WTC11 (cell line): ENCODE measurements around the gene ZNF146.

Source experiments
- ELF4 ChIP-seq: sonication (generic); formaldehyde crosslinking; IDR thresholded peaks from 2 replicates; pipeline ENCODE4 v1.8.1; 2022; ENCODE audit warnings: low read depth, mild to moderate bottlenecking, moderate library complexity, missing genetic modification reagents
- ESRRA ChIP-seq: sonication (generic); formaldehyde crosslinking; IDR thresholded peaks from 2 replicates; pipeline ENCODE4 v1.8.1; 2022; ENCODE audit warnings: mild to moderate bottlenecking, missing genetic modification reagents, borderline replicate concordance
- HMGA2 ChIP-seq: fragments of 250-450 bp; sonication (Bioruptor Pico); IDR thresholded peaks from 2 replicates; pipeline ENCODE4 v1.4.0; 2021; ENCODE audit warnings: mild to moderate bottlenecking, moderate library complexity
- MYBL2 ChIP-seq: sonication (generic); formaldehyde crosslinking; IDR thresholded peaks from 2 replicates; pipeline ENCODE4 v1.8.1; 2023; ENCODE audit warnings: mild to moderate bottlenecking, moderate library complexity, missing genetic modification reagents
- NR1H2 ChIP-seq: sonication (generic); formaldehyde crosslinking; IDR thresholded peaks from 2 replicates; pipeline ENCODE4 v1.9.0; 2021; ENCODE audit warnings: mild to moderate bottlenecking, moderate library complexity, missing genetic modification reagents
- NR2C2 ChIP-seq: sonication (generic); formaldehyde crosslinking; IDR thresholded peaks from 2 replicates; pipeline ENCODE4 v1.8.0; 2022; ENCODE audit warnings: mild to moderate bottlenecking, missing genetic modification reagents
- NR3C1 ChIP-seq: sonication (generic); formaldehyde crosslinking; conservative IDR thresholded peaks from 2 replicates; pipeline ENCODE4 v1.8.1; 2023; ENCODE audit warnings: low read depth, mild to moderate bottlenecking, missing genetic modification reagents
- ZBTB21 ChIP-seq: sonication (generic); formaldehyde crosslinking; IDR thresholded peaks from 2 replicates; pipeline ENCODE4 v1.8.1; 2023; ENCODE audit warnings: mild to moderate bottlenecking, missing genetic modification reagents, borderline replicate concordance
- TF ChIP-seq, protein P1 (sequence below): fragments of 200-600 bp; IDR thresholded peaks from 2 replicates; pipeline ENCODE4 v1.8.0; 2022; ENCODE audit warnings: antibody characterized with exemption
- TF ChIP-seq, protein P2 (sequence below): sonication (generic); formaldehyde crosslinking; IDR thresholded peaks from 2 replicates; pipeline ENCODE4 v1.8.1; 2023; ENCODE audit warnings: mild to moderate bottlenecking, missing genetic modification reagents
- TF ChIP-seq, protein P3 (sequence below): sonication (generic); formaldehyde crosslinking; IDR thresholded peaks from 2 replicates; pipeline ENCODE4 v1.8.0; 2023; ENCODE audit warnings: missing genetic modification reagents, mild to moderate bottlenecking, borderline replicate concordance
- TF ChIP-seq, protein P4 (sequence below): sonication (generic); formaldehyde crosslinking; IDR thresholded peaks from 2 replicates; pipeline ENCODE4 v1.8.1; 2023; ENCODE audit warnings: mild to moderate bottlenecking, moderate library complexity, missing genetic modification reagents
- TF ChIP-seq, protein P5 (sequence below): sonication (generic); formaldehyde crosslinking; IDR thresholded peaks from 2 replicates; pipeline ENCODE4 v1.8.0; 2022; ENCODE audit warnings: mild to moderate bottlenecking, missing genetic modification reagents

DNA sequence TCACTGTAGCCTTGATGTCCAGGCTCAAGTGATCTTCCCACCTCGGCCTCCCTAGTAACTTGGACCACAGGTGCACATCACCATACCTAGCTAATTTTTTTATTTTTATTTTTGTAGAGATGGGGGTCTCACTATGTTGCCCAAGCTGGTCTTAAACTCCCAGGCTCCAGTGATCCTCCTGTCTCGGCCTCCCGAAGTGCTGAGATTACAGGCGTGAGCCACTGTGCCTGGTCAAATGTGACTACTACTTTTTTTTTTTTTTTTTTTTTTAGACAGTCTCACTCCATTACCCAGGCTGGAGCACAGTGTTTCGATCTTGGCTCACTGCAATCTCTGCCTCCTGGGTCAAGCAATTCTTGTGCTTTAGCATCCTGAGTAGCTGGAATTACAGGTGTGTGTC lies 42.1 kb upstream of the ZNF146 start:
- no peak for TF ChIP-seq NR3C1 (CRISPR knock-in tag)
- TF ChIP-seq, protein P1, sequence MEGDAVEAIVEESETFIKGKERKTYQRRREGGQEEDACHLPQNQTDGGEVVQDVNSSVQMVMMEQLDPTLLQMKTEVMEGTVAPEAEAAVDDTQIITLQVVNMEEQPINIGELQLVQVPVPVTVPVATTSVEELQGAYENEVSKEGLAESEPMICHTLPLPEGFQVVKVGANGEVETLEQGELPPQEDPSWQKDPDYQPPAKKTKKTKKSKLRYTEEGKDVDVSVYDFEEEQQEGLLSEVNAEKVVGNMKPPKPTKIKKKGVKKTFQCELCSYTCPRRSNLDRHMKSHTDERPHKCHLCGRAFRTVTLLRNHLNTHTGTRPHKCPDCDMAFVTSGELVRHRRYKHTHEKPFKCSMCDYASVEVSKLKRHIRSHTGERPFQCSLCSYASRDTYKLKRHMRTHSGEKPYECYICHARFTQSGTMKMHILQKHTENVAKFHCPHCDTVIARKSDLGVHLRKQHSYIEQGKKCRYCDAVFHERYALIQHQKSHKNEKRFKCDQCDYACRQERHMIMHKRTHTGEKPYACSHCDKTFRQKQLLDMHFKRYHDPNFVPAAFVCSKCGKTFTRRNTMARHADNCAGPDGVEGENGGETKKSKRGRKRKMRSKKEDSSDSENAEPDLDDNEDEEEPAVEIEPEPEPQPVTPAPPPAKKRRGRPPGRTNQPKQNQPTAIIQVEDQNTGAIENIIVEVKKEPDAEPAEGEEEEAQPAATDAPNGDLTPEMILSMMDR, result no peak
- TF ChIP-seq ZBTB21, result no peak
- TF ChIP-seq HMGA2 (CRISPR knock-in tag), result no peak
- TF ChIP-seq NR2C2 (CRISPR knock-in tag), result no peak
- no peak for TF ChIP-seq MYBL2 (CRISPR knock-in tag)
- TF ChIP-seq ESRRA (CRISPR knock-in tag), result no peak
- no peak for TF ChIP-seq NR1H2 (CRISPR knock-in tag)
- TF ChIP-seq, protein P2, sequence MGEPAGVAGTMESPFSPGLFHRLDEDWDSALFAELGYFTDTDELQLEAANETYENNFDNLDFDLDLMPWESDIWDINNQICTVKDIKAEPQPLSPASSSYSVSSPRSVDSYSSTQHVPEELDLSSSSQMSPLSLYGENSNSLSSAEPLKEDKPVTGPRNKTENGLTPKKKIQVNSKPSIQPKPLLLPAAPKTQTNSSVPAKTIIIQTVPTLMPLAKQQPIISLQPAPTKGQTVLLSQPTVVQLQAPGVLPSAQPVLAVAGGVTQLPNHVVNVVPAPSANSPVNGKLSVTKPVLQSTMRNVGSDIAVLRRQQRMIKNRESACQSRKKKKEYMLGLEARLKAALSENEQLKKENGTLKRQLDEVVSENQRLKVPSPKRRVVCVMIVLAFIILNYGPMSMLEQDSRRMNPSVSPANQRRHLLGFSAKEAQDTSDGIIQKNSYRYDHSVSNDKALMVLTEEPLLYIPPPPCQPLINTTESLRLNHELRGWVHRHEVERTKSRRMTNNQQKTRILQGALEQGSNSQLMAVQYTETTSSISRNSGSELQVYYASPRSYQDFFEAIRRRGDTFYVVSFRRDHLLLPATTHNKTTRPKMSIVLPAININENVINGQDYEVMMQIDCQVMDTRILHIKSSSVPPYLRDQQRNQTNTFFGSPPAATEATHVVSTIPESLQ (CRISPR knock-in tag), result no peak
- TF ChIP-seq, protein P3, sequence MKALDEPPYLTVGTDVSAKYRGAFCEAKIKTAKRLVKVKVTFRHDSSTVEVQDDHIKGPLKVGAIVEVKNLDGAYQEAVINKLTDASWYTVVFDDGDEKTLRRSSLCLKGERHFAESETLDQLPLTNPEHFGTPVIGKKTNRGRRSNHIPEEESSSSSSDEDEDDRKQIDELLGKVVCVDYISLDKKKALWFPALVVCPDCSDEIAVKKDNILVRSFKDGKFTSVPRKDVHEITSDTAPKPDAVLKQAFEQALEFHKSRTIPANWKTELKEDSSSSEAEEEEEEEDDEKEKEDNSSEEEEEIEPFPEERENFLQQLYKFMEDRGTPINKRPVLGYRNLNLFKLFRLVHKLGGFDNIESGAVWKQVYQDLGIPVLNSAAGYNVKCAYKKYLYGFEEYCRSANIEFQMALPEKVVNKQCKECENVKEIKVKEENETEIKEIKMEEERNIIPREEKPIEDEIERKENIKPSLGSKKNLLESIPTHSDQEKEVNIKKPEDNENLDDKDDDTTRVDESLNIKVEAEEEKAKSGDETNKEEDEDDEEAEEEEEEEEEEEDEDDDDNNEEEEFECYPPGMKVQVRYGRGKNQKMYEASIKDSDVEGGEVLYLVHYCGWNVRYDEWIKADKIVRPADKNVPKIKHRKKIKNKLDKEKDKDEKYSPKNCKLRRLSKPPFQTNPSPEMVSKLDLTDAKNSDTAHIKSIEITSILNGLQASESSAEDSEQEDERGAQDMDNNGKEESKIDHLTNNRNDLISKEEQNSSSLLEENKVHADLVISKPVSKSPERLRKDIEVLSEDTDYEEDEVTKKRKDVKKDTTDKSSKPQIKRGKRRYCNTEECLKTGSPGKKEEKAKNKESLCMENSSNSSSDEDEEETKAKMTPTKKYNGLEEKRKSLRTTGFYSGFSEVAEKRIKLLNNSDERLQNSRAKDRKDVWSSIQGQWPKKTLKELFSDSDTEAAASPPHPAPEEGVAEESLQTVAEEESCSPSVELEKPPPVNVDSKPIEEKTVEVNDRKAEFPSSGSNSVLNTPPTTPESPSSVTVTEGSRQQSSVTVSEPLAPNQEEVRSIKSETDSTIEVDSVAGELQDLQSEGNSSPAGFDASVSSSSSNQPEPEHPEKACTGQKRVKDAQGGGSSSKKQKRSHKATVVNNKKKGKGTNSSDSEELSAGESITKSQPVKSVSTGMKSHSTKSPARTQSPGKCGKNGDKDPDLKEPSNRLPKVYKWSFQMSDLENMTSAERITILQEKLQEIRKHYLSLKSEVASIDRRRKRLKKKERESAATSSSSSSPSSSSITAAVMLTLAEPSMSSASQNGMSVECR (CRISPR knock-in tag), result no peak
- TF ChIP-seq ELF4 (CRISPR knock-in tag), result no peak
- TF ChIP-seq, protein P4, sequence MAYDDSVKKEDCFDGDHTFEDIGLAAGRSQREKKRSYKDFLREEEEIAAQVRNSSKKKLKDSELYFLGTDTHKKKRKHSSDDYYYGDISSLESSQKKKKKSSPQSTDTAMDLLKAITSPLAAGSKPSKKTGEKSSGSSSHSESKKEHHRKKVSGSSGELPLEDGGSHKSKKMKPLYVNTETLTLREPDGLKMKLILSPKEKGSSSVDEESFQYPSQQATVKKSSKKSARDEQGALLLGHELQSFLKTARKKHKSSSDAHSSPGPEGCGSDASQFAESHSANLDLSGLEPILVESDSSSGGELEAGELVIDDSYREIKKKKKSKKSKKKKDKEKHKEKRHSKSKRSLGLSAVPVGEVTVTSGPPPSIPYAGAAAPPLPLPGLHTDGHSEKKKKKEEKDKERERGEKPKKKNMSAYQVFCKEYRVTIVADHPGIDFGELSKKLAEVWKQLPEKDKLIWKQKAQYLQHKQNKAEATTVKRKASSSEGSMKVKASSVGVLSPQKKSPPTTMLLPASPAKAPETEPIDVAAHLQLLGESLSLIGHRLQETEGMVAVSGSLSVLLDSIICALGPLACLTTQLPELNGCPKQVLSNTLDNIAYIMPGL (CRISPR knock-in tag), result no peak
- TF ChIP-seq, protein P5, sequence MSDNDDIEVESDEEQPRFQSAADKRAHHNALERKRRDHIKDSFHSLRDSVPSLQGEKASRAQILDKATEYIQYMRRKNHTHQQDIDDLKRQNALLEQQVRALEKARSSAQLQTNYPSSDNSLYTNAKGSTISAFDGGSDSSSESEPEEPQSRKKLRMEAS (CRISPR knock-in tag), result no peak
